ENCODE results near the gene MTR.
"Not testable (repeated sequence)": the region's sequence is repeated elsewhere in the genome, so short reads cannot be mapped to it uniquely, and the experiment has no call there.

MTR gene

DNA sequence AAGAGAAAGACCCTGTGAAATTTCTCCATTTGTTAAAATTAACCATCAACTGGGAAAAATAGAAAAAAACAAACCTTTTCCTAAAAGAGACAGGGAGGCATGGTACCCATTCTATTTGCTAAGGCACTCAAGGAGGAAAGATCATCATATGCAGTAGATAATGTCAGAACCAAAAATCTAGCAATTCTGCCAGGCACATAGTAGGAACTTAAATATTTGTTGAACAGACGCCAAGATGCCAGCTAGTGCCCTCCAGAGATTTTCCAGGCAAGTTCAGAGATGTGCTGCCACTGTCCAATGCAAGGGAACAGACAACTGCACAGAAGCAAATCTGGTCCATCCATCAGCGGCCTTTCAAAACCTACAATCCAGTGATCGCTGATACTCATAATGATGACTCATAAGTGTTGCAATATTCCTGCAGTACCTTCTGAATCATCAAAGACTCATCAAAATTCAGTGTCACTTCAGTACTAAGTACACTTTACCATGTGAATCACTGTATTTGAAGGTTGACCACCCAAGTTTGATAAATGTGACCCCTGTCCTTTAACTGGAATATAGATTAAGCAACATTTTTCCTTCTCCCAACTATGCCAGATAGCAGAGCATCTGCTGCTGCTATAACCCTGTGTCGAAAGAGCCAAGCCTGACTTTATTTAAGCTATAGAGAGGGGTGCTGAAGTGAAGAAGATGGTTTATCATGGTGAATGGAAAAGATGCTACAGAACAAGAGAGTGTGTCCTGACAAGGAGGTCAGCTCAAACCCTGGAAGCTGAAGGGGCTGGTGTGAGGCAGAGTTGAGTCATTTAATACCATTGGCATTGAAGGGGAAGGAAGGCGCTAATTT is 110.0 kb downstream of the MTR start:
- Histone ChIP-seq H2AFZ (ENCODE audit: low read depth, low read length, severe bottlenecking) (no peak overlapping the region), H3K27ac (ENCODE audit: low read depth, low read length) (no peak overlapping the region), H3K79me2 (ENCODE audit: insufficient read depth, low read length) (no peaks in the 10 kb centered on the region), H3K36me3 (ENCODE audit: low read length) (no peaks in the 10 kb centered on the region), H3K27me3 (ENCODE audit: low read length) (no peaks in the 10 kb centered on the region), H3F3A (ENCODE audit: insufficient read depth) (no peaks in the 10 kb centered on the region), H3K4me2 (ENCODE audit: low read depth, low read length, poor library complexity, severe bottlenecking) (no peak overlapping the region), H3K4me3 (ENCODE audit: insufficient read depth, low read length, poor library complexity, severe bottlenecking) (no peak overlapping the region), H3K9me3 (ENCODE audit: insufficient read depth, low read length) (no peaks in the 10 kb centered on the region), H3K9ac (ENCODE audit: low read length) (no peak overlapping the region), H3K9me2 (replicated peaks; ENCODE audit: insufficient read depth, low read length) (no peaks in the 10 kb centered on the region), H4K20me1 (ENCODE audit: low read depth, low read length) (no peaks in the 10 kb centered on the region)
- TF ChIP-seq CTCF (IDR thresholded peaks at IDR 0.05; ENCODE audit: insufficient read depth, low read length, poor library complexity, severe bottlenecking) (no peak), EZH2phosphoT487 (conservative IDR thresholded peaks at IDR 0.05; ENCODE audit: low read length) (no peak)

- H2AFZ ChIP-seq (ENCODE audit: low read depth, low read length, severe bottlenecking): no peak overlapping the region
- H3K4me3 ChIP-seq (ENCODE audit: insufficient read depth, low read length, poor library complexity, severe bottlenecking): no peak overlapping the region
- no peaks in the 10 kb centered on the region for H3K9me3 ChIP-seq (ENCODE audit: insufficient read depth, low read length)
- no peaks in the 10 kb centered on the region for H3K9me2 ChIP-seq (replicated peaks; ENCODE audit: insufficient read depth, low read length)
- H4K20me1 ChIP-seq (ENCODE audit: low read depth, low read length): no peaks in the 10 kb centered on the region
- H3K36me3 ChIP-seq (ENCODE audit: low read length): no peaks in the 10 kb centered on the region
- no peak for TF ChIP-seq CTCF (IDR thresholded peaks at IDR 0.05; ENCODE audit: insufficient read depth, low read length, poor library complexity, severe bottlenecking)
- TF ChIP-seq EZH2phosphoT487 (conservative IDR thresholded peaks at IDR 0.05; ENCODE audit: low read length): no peak
- no peaks in the 10 kb centered on the region for H3K27me3 ChIP-seq (ENCODE audit: low read length)
- no peak overlapping the region for H3K27ac ChIP-seq (ENCODE audit: low read depth, low read length)
- no peaks in the 10 kb centered on the region for H3F3A ChIP-seq (ENCODE audit: insufficient read depth)
- no peak overlapping the region for H3K4me2 ChIP-seq (ENCODE audit: low read depth, low read length, poor library complexity, severe bottlenecking)
- H3K79me2 ChIP-seq (ENCODE audit: insufficient read depth, low read length): no peaks in the 10 kb centered on the region
- no peak overlapping the region for H3K9ac ChIP-seq (ENCODE audit: low read length)
These were observed 112.1 kb downstream of the MTR start for GRCh38 chr1:236907205-236907604.

DNA sequence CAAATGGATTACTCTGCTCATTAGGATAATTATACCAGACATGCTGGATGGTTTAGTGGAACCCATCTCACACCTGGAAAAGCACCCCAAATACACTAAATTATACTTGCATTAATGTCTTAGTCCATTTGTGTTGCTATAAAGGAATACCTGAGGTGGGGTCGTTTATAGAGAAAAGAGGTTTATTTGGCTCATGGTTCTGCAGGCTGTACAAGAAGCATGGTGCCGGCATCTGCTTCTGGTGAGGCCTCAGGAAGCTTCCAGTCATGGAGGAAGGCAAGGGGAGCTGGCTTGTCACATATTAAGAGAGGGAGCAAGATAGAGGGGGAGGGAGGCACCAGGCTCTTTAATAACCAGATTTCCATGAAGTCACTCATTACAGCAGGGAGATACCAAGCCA is 113.6 kb downstream of the MTR start:
- H3K79me2 ChIP-seq (ENCODE audit: insufficient read depth, low read length): no peaks in the 10 kb centered on the region
- H3K9me3 ChIP-seq (ENCODE audit: insufficient read depth, low read length): no peaks in the 10 kb centered on the region
- H3K4me3 ChIP-seq (ENCODE audit: insufficient read depth, low read length, poor library complexity, severe bottlenecking): no peak overlapping the region
- no peak overlapping the region for H3K27ac ChIP-seq (ENCODE audit: low read depth, low read length)
- no peak overlapping the region for H2AFZ ChIP-seq (ENCODE audit: low read depth, low read length, severe bottlenecking)
- no peak overlapping the region for H3K9ac ChIP-seq (ENCODE audit: low read length)
- H3K27me3 ChIP-seq (ENCODE audit: low read length): no peaks in the 10 kb centered on the region
- no peaks in the 10 kb centered on the region for H3K9me2 ChIP-seq (replicated peaks; ENCODE audit: insufficient read depth, low read length)
- no peaks in the 10 kb centered on the region for H3K36me3 ChIP-seq (ENCODE audit: low read length)
- no peaks in the 10 kb centered on the region for H4K20me1 ChIP-seq (ENCODE audit: low read depth, low read length)
- no peak overlapping the region for H3K4me2 ChIP-seq (ENCODE audit: low read depth, low read length, poor library complexity, severe bottlenecking)
- TF ChIP-seq CTCF (IDR thresholded peaks at IDR 0.05; ENCODE audit: insufficient read depth, low read length, poor library complexity, severe bottlenecking) (no peak), EZH2phosphoT487 (conservative IDR thresholded peaks at IDR 0.05; ENCODE audit: low read length) (no peak)
- no peaks in the 10 kb centered on the region for H3F3A ChIP-seq (ENCODE audit: insufficient read depth)

GRCh38 chr1:236911047-236911446 is 116.0 kb downstream of the MTR start:
- H3K9me3 ChIP-seq (ENCODE audit: insufficient read depth, low read length); H3F3A ChIP-seq (ENCODE audit: insufficient read depth); H3K79me2 ChIP-seq (ENCODE audit: insufficient read depth, low read length); H3K9me2 ChIP-seq (replicated peaks; ENCODE audit: insufficient read depth, low read length); H3K36me3 ChIP-seq (ENCODE audit: low read length); H3K4me3 ChIP-seq (ENCODE audit: insufficient read depth, low read length, poor library complexity, severe bottlenecking); H2AFZ ChIP-seq (ENCODE audit: low read depth, low read length, severe bottlenecking); H3K4me2 ChIP-seq (ENCODE audit: low read depth, low read length, poor library complexity, severe bottlenecking); H3K9ac ChIP-seq (ENCODE audit: low read length); H3K27me3 ChIP-seq (ENCODE audit: low read length); H4K20me1 ChIP-seq (ENCODE audit: low read depth, low read length); H3K27ac ChIP-seq (ENCODE audit: low read depth, low read length): not testable (repeated sequence)

Measured in SU-DHL-6 (cell line).